ENCODE measurements around the gene NOP56.

- no peak for TF ChIP-seq CTCF (conservative IDR thresholded peaks at IDR 0.05; ENCODE audit: low read length)
- no peak for TF ChIP-seq EZH2phosphoT487 (IDR thresholded peaks at IDR 0.05; ENCODE audit: borderline replicate concordance)
Measured at GRCh38 chr20:2672446-2672845, 20.0 kb downstream of the NOP56 start.
